Cerebellar cortex (tissue), 1 donor: Measurements from ENCODE around the gene TRIM33.
"Not testable (repeated sequence)": the region's sequence is repeated elsewhere in the genome, so short reads cannot be mapped to it uniquely, and the experiment has no call there.

Experiments
- DNase-seq: peaks from one replicate; pipeline ENCODE4 v3.0.0-alpha.2; 2015; ENCODE audit warnings: low spot score

Gene TRIM33

GRCh38 chr1:114466334-114467014, 44.5 kb downstream of the TRIM33 start:
- no peak for DNase-seq

- no peak for DNase-seq
Measured at GRCh38 chr1:114462963-114463362, 48.0 kb downstream of the TRIM33 start.

- DNase-seq, result no peak
Measured at GRCh38 chr1:114462341-114462740, 48.7 kb downstream of the TRIM33 start.

- DNase-seq, result no peak
Measured at GRCh38 chr1:114458237-114458777, 52.7 kb downstream of the TRIM33 start.

GRCh38 chr1:114457675-114458236, 53.2 kb downstream of the TRIM33 start:
- DNase-seq, result no peak

GRCh38 chr1:114456586-114456985, 54.4 kb downstream of the TRIM33 start:
- no peak for DNase-seq

GRCh38 chr1:114455102-114455785, 55.8 kb downstream of the TRIM33 start:
- no peak for DNase-seq

GRCh38 chr1:114454539-114454938, 56.5 kb downstream of the TRIM33 start:
- no peak for DNase-seq

GRCh38 chr1:114453361-114453784, 57.6 kb downstream of the TRIM33 start:
- no peak for DNase-seq

GRCh38 chr1:114448370-114449036, 62.5 kb downstream of the TRIM33 start:
- no peak for DNase-seq

- no peak for DNase-seq
Measured at GRCh38 chr1:114446198-114446597, 64.8 kb downstream of the TRIM33 start.

- DNase-seq, result not testable (repeated sequence)
Measured at GRCh38 chr1:114443226-114443625, 67.8 kb downstream of the TRIM33 start.

- no peak for DNase-seq
Measured at GRCh38 chr1:114441332-114441731, 69.7 kb downstream of the TRIM33 start.

- no peak for DNase-seq
Measured at GRCh38 chr1:114439369-114439768, 71.6 kb downstream of the TRIM33 start.

GRCh38 chr1:114437812-114438211, 73.2 kb downstream of the TRIM33 start:
- DNase-seq, result no peak

GRCh38 chr1:114436799-114437198, 74.2 kb downstream of the TRIM33 start:
- DNase-seq, result no peak

- no peak for DNase-seq
Measured at GRCh38 chr1:114435088-114435715, 75.8 kb downstream of the TRIM33 start.

- no peak for DNase-seq
Measured at GRCh38 chr1:114431026-114431425, 80.0 kb downstream of the TRIM33 start.

- DNase-seq, result peak; percentile 58
Measured at GRCh38 chr1:114428083-114428754, 82.8 kb downstream of the TRIM33 start.

- peak; percentile 12 for DNase-seq
Measured at GRCh38 chr1:114427612-114428011, 83.4 kb downstream of the TRIM33 start.

- DNase-seq, result no peak
Measured at GRCh38 chr1:114423455-114423854, 87.5 kb downstream of the TRIM33 start.
